HCT116 (cell line): ENCODE measurements around the gene PYCR2. TPM values are rescaled to one million over a fixed set of nuclear protein-coding genes. Genes with fewer than 3 reads are reported as not detected.
A peak's percentile ranks its signal among the peaks of the same experiment; 100 is the strongest.

Experiments used
- ATAC-seq: fragments of 200-7000 bp; cut with Tn5 transposase; 2 replicates; pipeline ENCODE4 v1.9.1; 2020; ENCODE audit warnings: mild to moderate bottlenecking, moderate library complexity
- BruUV-seq: library from RNA; stranded (reverse); fragments of 400-500 nt; replicated peaks from 2 replicates; lab custom pipeline; 2021; lab: Mats Ljungman, UMichigan
- CTCF ChIA-PET: fragments of 300-600 bp; sonication (Branson Sonifier 250); formaldehyde crosslinking; loops from one replicate; lab custom pipeline; 2021; ENCODE audit warnings: antibody characterized with exemption; lab: Charles Lee
- POLR2A ChIA-PET: fragments of 300-600, 350-600 bp; sonication (Branson Sonifier 250); formaldehyde crosslinking; loops from one replicate; lab custom pipeline; 2021; ENCODE audit warnings: antibody characterized with exemption; lab: Charles Lee
- RAD21 ChIA-PET, 2 experiments: fragments of 300-600 bp; sonication (Branson Sonifier 250); formaldehyde crosslinking; loops; one replicate each; lab custom pipeline; 2023; ENCODE audit warnings: low total read pairs in 2 of 2; ENCODE audit not compliant: uncharacterized antibody in 2 of 2, unreplicated experiment in 2 of 2, low non-redundant PET in 1 of 2; lab: Charles Lee
- DNase-seq: peaks from one replicate; pipeline ENCODE4 v3.0.0-alpha.2; 2010; ENCODE audit warnings: low read depth, low spot score
- H2AFZ ChIP-seq: fragments of 200-600 bp; shearing (Covaris generic), sonication (generic); 2 replicates; pipeline ENCODE4 v1.6.1; 2017; ENCODE audit warnings: low read depth, mixed run types, mixed read lengths, antibody characterized with exemption, low read length; ENCODE audit not compliant: poor library complexity, severe bottlenecking
- H3K27ac ChIP-seq: 2 replicates; pipeline ENCODE4 v1.5.1; 2012; ENCODE audit warnings: low read depth, low read length
- H3K27me3 ChIP-seq: fragments of 200-600 bp; sonication (generic); 2 replicates; pipeline ENCODE4 v1.6.1; 2016; ENCODE audit warnings: mixed run types, low read length, mixed read lengths; ENCODE audit not compliant: insufficient read depth
- H3K36me3 ChIP-seq, 2 experiments: fragments of 200-500 bp in 1 of 2; fragments of 200-600 bp in 1 of 2; sonication (Bioruptor generic) in 1 of 2; sonication (generic) in 1 of 2; 2 replicates each; pipeline versions ENCODE4 v1.5.1 to v1.6.1; 2014 to 2016; ENCODE audit warnings: low read length in 2 of 2, inconsistent platforms in 1 of 2, mixed read lengths in 1 of 2, mixed run types in 1 of 2; ENCODE audit not compliant: insufficient read depth in 2 of 2, control insufficient read depth in 1 of 2
- H3K4me1 ChIP-seq, 2 experiments: fragments of 200-600 bp in 1 of 2; sonication (generic) in 1 of 2; 2 replicates each; pipeline versions ENCODE4 v1.5.1 to v1.6.1; 2012 to 2017; ENCODE audit warnings: low read length in 2 of 2, inconsistent platforms in 1 of 2, mild to moderate bottlenecking in 1 of 2, mixed read lengths in 1 of 2, mixed run types in 1 of 2, moderate library complexity in 1 of 2; ENCODE audit not compliant: insufficient read depth in 2 of 2, control insufficient read depth in 1 of 2
- H3K4me2 ChIP-seq: fragments of 200-600 bp; sonication (generic); 2 replicates; pipeline ENCODE4 v1.6.1; 2017; ENCODE audit warnings: mixed run types, low read length, mixed read lengths
- H3K4me3 ChIP-seq, 2 experiments: fragments of 200-600 bp in 1 of 2; sonication (generic) in 1 of 2; replicated peaks in 1 of 2; 2 replicates each; pipeline ENCODE4 v1.5.1; 2011 to 2016; ENCODE audit warnings: low read length in 2 of 2, control low read depth in 1 of 2, low read depth in 1 of 2, mild to moderate bottlenecking in 1 of 2, mixed read lengths in 1 of 2, mixed run types in 1 of 2
- H3K79me2 ChIP-seq: fragments of 200-600 bp; sonication (generic); 2 replicates; pipeline ENCODE4 v1.6.1; 2017; ENCODE audit warnings: mild to moderate bottlenecking, mixed run types, low read length, moderate library complexity, mixed read lengths; ENCODE audit not compliant: insufficient read depth
- H3K9ac ChIP-seq: fragments of 200-600 bp; sonication (generic); 2 replicates; pipeline ENCODE4 v1.6.1; 2016; ENCODE audit warnings: low read length, mixed read lengths
- H3K9me2 ChIP-seq: fragments of 200-600 bp; sonication (generic), shearing (Covaris generic); 2 replicates; pipeline ENCODE4 v1.6.1; 2017; ENCODE audit warnings: mixed run types, mild to moderate bottlenecking, moderate library complexity; ENCODE audit not compliant: insufficient read depth
- H3K9me3 ChIP-seq, 2 experiments: fragments of 200-500 bp in 1 of 2; fragments of 200-600 bp in 1 of 2; sonication (Bioruptor generic) in 1 of 2; sonication (generic) in 1 of 2; 2 replicates each; pipeline ENCODE4 v1.6.1; 2014 to 2017; ENCODE audit warnings: low read length in 2 of 2, mixed read lengths in 2 of 2, inconsistent platforms in 1 of 2, low read depth in 1 of 2, mild to moderate bottlenecking in 1 of 2, mixed run types in 1 of 2, moderate library complexity in 1 of 2; ENCODE audit not compliant: control insufficient read depth in 1 of 2, insufficient read depth in 1 of 2
- H4K20me1 ChIP-seq: fragments of 200-600 bp; sonication (generic), shearing (Covaris generic); 2 replicates; pipeline ENCODE4 v1.6.1; 2017; ENCODE audit warnings: mixed run types, mild to moderate bottlenecking, moderate library complexity; ENCODE audit not compliant: insufficient read depth
- CBX3 ChIP-seq: IDR thresholded peaks from 2 replicates; pipeline ENCODE4 v1.6.1; 2012; ENCODE audit warnings: low read depth
- CEBPB ChIP-seq: IDR thresholded peaks from 2 replicates; pipeline ENCODE4 v1.6.1; 2012; ENCODE audit warnings: low read depth
- CTCF ChIP-seq, 3 experiments: fragments of 200-600 bp in 1 of 3; sonication (generic) in 1 of 3; IDR thresholded peaks in 2 of 3; conservative IDR thresholded peaks in 1 of 3; 2 replicates each; pipeline ENCODE4 v1.5.1; 2012 to 2017; ENCODE audit warnings: low read depth in 2 of 3, low read length in 2 of 3, antibody characterized with exemption in 1 of 3, borderline replicate concordance in 1 of 3, control low read depth in 1 of 3, mild to moderate bottlenecking in 1 of 3, mixed read lengths in 1 of 3, mixed run types in 1 of 3, moderate library complexity in 1 of 3; ENCODE audit not compliant: insufficient read depth in 1 of 3
- EGR1 ChIP-seq: IDR thresholded peaks from 2 replicates; pipeline ENCODE4 v1.6.1; 2012; ENCODE audit warnings: low read depth
- ELF1 ChIP-seq: IDR thresholded peaks from 2 replicates; pipeline ENCODE4 v1.6.1; 2012; ENCODE audit warnings: low read depth, borderline replicate concordance
- EZH2 ChIP-seq: fragments of 200-600 bp; sonication (generic); IDR thresholded peaks from 2 replicates; pipeline ENCODE4 v1.6.1; 2017; ENCODE audit warnings: antibody characterized with exemption, mixed run types
- EZH2phosphoT487 ChIP-seq: fragments of 200-600 bp; IDR thresholded peaks from 2 replicates; pipeline ENCODE4 v1.6.1; 2018; ENCODE audit warnings: antibody characterized with exemption, borderline replicate concordance
- JUND ChIP-seq: IDR thresholded peaks from 2 replicates; pipeline ENCODE4 v1.6.1; 2012
- MAX ChIP-seq: IDR thresholded peaks from 2 replicates; pipeline ENCODE4 v1.6.1; 2012
- POLR2A ChIP-seq: IDR thresholded peaks from 2 replicates; pipeline ENCODE4 v1.7.0; 2011; ENCODE audit warnings: borderline replicate concordance; ENCODE audit not compliant: insufficient read depth, insufficient read length; ENCODE audit errors: extremely low read depth
- RAD21 ChIP-seq: IDR thresholded peaks from 2 replicates; pipeline ENCODE4 v1.6.1; 2012; ENCODE audit warnings: low read depth, mild to moderate bottlenecking
- REST ChIP-seq: IDR thresholded peaks from 2 replicates; pipeline ENCODE4 v1.6.1; 2012; ENCODE audit warnings: low read depth
- SIN3A ChIP-seq: IDR thresholded peaks from 2 replicates; pipeline ENCODE4 v1.6.1; 2012; ENCODE audit warnings: low read depth
- SP1 ChIP-seq: IDR thresholded peaks from 2 replicates; pipeline ENCODE4 v1.6.1; 2012; ENCODE audit warnings: low read depth
- SRF ChIP-seq: IDR thresholded peaks from 2 replicates; pipeline ENCODE4 v1.6.1; 2012; ENCODE audit warnings: low read depth
- TCF7L2 ChIP-seq: IDR thresholded peaks from 2 replicates; pipeline ENCODE4 v1.7.0; 2011; ENCODE audit warnings: borderline replicate concordance, inconsistent platforms; ENCODE audit not compliant: insufficient read depth, insufficient read length; ENCODE audit errors: extremely low read depth
- ZBTB33 ChIP-seq: IDR thresholded peaks from 2 replicates; pipeline ENCODE4 v1.6.1; 2011; ENCODE audit warnings: mild to moderate bottlenecking, low read length, moderate library complexity; ENCODE audit not compliant: insufficient replicate concordance; ENCODE audit errors: extremely low read depth
- ZFX ChIP-seq: fragments of 450-650 bp; IDR thresholded peaks from 2 replicates; pipeline ENCODE4 v1.6.1; 2017
- ZNF274 ChIP-seq: fragments of 200-500 bp; sonication (Bioruptor generic); IDR thresholded peaks from 2 replicates; pipeline ENCODE4 v1.6.1; 2014; ENCODE audit warnings: mild to moderate bottlenecking, low read depth, low read length, inconsistent platforms
- intact Hi-C: fragments of 100-400 bp; cut with micrococcal nuclease; formaldehyde crosslinking; loops from 2 replicates; pipeline ENCODE4 v1.10.0; 2022
- total RNA-seq: library from RNA; stranded (reverse); gene quantifications from one replicate; pipeline ENCODE4 v1.2.1, GENCODE V29; 2021; ENCODE audit not compliant: unreplicated experiment
- TF ChIP-seq, protein P1 (sequence below): IDR thresholded peaks from 2 replicates; pipeline ENCODE4 v1.6.1; 2012

Gene PYCR2
- total RNA-seq, 1 experiment from 2014 or later, result 107 TPM

DNA sequence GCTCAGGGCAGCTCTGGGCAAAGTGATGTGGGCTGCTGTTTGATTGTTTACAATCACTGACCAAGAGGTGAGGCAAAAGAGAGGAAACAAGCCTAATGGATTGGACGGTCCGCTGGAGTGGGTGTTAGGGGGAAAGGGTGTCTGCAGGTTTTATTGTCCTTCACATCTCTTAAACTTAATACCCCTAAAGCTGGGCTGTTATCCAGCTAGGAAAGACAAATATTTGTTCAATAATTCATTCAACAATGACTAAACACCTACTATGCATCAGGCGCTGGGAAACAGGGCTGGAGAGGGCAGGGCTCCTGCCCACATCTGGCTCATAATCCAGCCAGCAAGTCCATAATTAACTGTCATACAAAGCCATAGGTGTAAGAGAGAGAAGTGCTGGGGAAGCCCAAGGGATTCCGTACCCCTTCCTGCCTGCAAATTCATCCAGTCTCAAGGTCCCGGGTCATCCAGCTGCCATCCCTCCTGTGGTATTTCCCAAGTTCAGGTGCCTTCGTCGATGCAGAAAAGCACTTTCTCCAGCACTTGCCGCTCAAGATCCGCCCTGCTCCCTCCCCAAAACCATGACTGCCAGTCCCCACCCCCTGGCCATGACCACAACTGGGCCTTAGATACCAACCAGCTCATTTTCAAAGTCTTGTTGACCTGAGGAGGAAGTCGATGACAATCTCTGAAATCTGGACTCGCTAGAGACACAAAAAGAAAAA lies 52.5 kb downstream of the PYCR2 start:
- H2AFZ ChIP-seq, result no peak overlapping the region
- H3K4me3 ChIP-seq, result no peak overlapping the region
- ChIA-PET RAD21 (no interaction called here), CTCF (interaction anchor here (1.0 kb wide), 1 partner anchor 116 kb away, joined by 3 read pairs; no protein-coding TSS in a partner anchor), POLR2A (no interaction called here)
- H3K4me1 ChIP-seq, result peaks cover 41 to 55% of the 10 kb centered on the region in 2 experiments
- no peaks in the 10 kb centered on the region for H3K27me3 ChIP-seq
- no peaks in the 10 kb centered on the region for H3K79me2 ChIP-seq
- no TSS peak for BruUV-seq
- peak overlapping the region; percentile 48 for H3K4me2 ChIP-seq
- 0 out of 2 replicates have a peak overlapping the region, but pooled peaks have one; percentile 8 for H3K9ac ChIP-seq
- no peaks in the 10 kb centered on the region for H3K9me2 ChIP-seq
- no peaks in the 10 kb centered on the region for H3K9me3 ChIP-seq
- DNase-seq (no peak), ATAC-seq (no peak)
- TF ChIP-seq SRF, result no peak
- no peak for TF ChIP-seq CBX3
- no peak for TF ChIP-seq CEBPB
- no peak for TF ChIP-seq RAD21
- TF ChIP-seq EZH2phosphoT487, result no peak
- no peak for TF ChIP-seq TCF7L2
- no peak for TF ChIP-seq ZBTB33
- no peak for TF ChIP-seq SP1
- TF ChIP-seq MAX, result no peak
- no peak for TF ChIP-seq POLR2A
- no peak for TF ChIP-seq REST
- TF ChIP-seq EZH2, result no peak
- no peak for TF ChIP-seq CTCF (IDR thresholded peaks at IDR 0.05 in 2 of 3, conservative IDR thresholded peaks at IDR 0.05 in 1 of 3; ENCODE audit: borderline replicate concordance in 1 of 3, insufficient read depth in 1 of 3, low read depth in 2 of 3, low read length in 2 of 3)
- no peak for TF ChIP-seq JUND
- TF ChIP-seq ZNF274, result no peak
- TF ChIP-seq ZFX, result no peak
- no peak for TF ChIP-seq SIN3A
- TF ChIP-seq ELF1, result no peak
- TF ChIP-seq, protein P1, sequence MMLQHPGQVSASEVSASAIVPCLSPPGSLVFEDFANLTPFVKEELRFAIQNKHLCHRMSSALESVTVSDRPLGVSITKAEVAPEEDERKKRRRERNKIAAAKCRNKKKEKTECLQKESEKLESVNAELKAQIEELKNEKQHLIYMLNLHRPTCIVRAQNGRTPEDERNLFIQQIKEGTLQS, result no peak
- no peak for TF ChIP-seq EGR1
- H4K20me1 ChIP-seq, result no peaks in the 10 kb centered on the region
- H3K36me3 ChIP-seq, result peaks cover 3 to 17% of the 10 kb centered on the region in 2 experiments; a peak in 2 of 4 replicates
- H3K27ac ChIP-seq, result no peak overlapping the region
- intact Hi-C loops, result no loop called here
